Stimulated activated CD4-positive, alpha-beta T cell treated with anti-CD3 and anti-CD28 coated beads, Interleukin-15, amount 100 ng/mL, for 24 hours (primary cell): ENCODE measurements around the gene TNK1.
A peak's percentile ranks its signal among the peaks of the same experiment; 100 is the strongest.

Source experiments
- DNase-seq: peaks from one replicate; pipeline ENCODE4 v3.0.0-alpha.2; 2020

TNK1 gene

DNA sequence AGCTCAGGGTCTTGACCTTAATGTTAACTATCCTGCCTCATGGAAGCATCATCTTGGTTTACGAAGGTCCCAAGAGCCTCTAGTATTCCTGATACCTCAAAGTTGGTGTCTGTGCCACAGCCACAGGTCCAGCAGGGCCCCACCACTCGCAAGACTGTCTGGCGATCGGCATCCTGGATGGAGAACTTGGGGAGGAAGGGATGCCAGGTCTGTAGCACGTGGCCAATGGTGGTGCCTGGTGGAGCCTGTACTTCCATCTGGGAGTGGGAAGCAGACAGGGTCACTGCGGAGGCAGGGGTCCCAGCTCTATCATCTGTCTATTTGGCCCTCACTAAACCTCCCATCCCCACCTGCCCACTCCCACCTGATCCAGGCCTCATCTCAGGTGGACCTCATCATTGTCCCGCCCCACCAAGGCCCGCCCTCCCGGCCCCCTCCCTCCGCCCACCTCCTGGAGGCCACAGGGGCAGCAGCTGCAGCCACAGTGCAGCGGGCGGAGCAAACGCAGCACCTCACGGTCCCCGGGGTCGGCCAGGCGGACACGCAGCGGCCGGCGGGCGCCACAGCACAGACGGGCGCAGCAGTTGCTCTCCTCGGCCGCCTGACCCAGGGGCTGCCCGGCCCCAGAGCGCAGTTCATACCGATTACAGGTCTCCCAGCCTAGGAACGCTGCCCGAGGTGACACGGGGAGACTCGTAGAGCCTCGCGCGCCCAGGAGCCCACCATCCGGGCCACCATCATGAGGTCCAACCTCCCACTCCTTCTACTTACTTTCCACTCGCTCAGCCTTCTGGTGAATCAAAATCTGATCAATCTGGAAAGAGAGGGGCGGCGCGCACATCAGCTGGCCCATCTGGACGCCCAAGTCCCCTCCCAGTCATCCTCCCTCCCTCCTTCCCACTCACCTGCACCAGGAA is 12.1 kb downstream of the TNK1 start:
- no peak for DNase-seq

- DNase-seq: peak; percentile 77
Measured at GRCh38 chr17:7393613-7394451, 12.9 kb downstream of the TNK1 start.

DNA sequence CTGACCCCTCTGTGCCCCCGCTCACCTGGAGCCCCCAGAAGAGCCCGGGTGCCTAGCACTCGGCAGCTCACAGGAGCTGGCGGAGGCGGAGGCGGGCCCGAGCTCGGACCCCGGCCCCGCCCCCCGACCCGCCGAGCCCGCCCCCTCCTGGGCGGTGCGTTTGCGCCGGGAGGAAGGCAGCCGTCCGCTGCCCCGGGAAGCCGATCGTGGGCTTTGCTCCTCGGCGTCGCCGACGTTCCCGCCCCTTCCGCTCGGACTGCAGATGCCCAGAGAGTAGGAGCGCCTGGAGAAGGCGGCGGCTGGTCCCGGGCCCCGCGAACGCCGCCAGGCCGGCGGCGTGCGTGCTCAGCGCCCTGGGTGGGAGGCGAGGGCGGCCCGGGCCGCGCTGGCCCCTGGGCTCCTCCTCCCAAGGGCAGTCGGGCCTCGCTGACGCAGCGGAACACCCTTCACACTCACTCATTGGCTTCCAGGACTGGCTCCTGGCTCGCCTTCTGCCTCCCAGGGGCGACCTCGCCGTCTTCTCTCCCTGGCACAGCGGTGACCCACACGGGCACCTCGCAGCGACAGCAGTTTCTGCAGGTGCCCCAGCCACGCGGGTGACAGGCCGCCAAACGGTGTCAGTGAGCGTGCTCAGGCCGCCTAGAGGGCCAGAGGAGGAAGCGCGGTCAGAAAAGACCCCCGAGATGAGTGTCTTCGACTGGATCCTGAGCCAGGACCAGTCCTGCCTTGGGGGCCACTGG is 13.7 kb downstream of the TNK1 start, which contains the start of gene PLSCR3:
Gene PLSCR3, minus strand, starts transcription at position 74 of the 740 bp plus-strand sequence. CDS start 415 bp downstream, outside the sequence.
- peak; percentile 91 for DNase-seq

- no peak for DNase-seq
Measured at GRCh38 chr17:7396147-7396546, 15.3 kb downstream of the TNK1 start.

- DNase-seq: no peak
Measured at GRCh38 chr17:7398612-7399011, 17.7 kb downstream of the TNK1 start.

- peak; percentile 41 for DNase-seq
Measured at GRCh38 chr17:7403043-7403726, 22.3 kb downstream of the TNK1 start.

GRCh38 chr17:7403727-7403976 is 22.8 kb downstream of the TNK1 start:
- DNase-seq: no peak

DNA sequence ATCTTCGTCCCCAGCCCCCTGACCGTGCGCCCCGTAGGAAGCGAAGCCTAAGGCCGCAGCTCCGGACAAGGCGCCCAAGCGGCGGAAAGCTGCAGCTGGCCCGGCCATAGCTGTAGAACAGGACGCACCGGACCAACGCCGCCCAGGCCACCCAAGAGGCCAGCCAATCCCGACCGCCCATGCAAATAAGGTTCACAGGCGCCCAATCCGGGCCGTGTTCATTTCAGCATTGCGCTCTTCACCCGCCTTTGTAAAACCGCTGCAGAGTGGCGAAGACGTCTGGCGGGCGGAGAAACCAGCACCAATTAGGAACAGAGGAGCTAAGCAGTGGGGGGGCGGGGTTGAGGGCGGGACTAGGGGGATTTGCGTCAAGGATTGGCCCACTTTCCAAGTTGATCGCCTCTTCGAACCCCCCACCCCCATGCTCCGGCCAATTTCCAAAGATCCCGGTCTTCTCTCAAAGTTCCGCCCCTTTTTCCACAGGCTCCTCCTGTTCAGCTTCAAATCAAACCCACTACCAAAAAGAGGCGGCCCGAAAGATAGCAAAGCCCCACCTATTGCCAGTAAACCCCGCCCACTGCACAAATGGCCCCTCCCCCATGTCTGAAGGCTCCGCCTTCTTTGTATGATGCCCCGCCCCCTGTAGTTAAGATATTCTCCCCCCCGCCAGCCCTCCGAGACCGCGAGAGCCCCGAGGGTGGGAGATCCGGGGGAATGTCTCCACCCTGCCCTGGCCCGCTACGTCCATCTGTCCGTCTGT is 23.3 kb downstream of the TNK1 start, which contains the start of gene TMEM256:
Gene TMEM256, minus strand, starts transcription at position 121 of the 760 bp plus-strand sequence. Its CDS starts 13 bp downstream, at position 108.
- peak; percentile 97 for DNase-seq

GRCh38 chr17:7404737-7405349 is 24.0 kb downstream of the TNK1 start:
- peak; percentile 74 for DNase-seq

- DNase-seq: no peak
Measured at GRCh38 chr17:7405350-7406234, 24.7 kb downstream of the TNK1 start.

- DNase-seq: no peak
Measured at GRCh38 chr17:7406235-7406825, 25.4 kb downstream of the TNK1 start.

- DNase-seq: no peak
Measured at GRCh38 chr17:7407082-7407481, 26.2 kb downstream of the TNK1 start.

GRCh38 chr17:7407485-7408251 is 26.8 kb downstream of the TNK1 start, which contains the start of gene NLGN2:
NLGN2 (plus strand) TSS chr17:7407845; CDS start chr17:7408256, 411 bp downstream.
- DNase-seq: no peak

DNA sequence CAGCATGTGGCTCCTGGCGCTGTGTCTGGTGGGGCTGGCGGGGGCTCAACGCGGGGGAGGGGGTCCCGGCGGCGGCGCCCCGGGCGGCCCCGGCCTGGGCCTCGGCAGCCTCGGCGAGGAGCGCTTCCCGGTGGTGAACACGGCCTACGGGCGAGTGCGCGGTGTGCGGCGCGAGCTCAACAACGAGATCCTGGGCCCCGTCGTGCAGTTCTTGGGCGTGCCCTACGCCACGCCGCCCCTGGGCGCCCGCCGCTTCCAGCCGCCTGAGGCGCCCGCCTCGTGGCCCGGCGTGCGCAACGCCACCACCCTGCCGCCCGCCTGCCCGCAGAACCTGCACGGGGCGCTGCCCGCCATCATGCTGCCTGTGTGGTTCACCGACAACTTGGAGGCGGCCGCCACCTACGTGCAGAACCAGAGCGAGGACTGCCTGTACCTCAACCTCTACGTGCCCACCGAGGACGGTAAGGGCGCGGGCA is 27.4 kb downstream of the TNK1 start:
- peak; percentile 30 for DNase-seq

- no peak for DNase-seq
Measured at GRCh38 chr17:7408863-7409262, 28.0 kb downstream of the TNK1 start.

DNA sequence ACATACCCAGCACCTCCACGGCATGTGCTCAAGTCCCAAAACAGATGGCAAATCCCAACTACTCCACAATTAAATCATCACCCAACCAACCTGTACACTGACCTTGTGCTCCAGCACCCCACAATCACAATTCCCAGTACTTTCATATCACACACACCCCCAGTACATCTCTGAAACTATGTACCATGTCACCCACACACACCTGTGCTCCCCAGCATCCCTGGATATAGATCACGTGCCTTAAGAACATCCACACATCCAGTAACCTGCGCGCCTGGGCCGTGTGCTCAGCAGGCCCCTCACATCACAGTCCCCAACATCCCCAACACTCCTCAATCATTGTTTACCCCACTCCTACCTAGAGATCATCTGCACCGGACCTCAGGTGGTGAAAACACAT is 28.8 kb downstream of the TNK1 start:
- no peak for DNase-seq

DNA sequence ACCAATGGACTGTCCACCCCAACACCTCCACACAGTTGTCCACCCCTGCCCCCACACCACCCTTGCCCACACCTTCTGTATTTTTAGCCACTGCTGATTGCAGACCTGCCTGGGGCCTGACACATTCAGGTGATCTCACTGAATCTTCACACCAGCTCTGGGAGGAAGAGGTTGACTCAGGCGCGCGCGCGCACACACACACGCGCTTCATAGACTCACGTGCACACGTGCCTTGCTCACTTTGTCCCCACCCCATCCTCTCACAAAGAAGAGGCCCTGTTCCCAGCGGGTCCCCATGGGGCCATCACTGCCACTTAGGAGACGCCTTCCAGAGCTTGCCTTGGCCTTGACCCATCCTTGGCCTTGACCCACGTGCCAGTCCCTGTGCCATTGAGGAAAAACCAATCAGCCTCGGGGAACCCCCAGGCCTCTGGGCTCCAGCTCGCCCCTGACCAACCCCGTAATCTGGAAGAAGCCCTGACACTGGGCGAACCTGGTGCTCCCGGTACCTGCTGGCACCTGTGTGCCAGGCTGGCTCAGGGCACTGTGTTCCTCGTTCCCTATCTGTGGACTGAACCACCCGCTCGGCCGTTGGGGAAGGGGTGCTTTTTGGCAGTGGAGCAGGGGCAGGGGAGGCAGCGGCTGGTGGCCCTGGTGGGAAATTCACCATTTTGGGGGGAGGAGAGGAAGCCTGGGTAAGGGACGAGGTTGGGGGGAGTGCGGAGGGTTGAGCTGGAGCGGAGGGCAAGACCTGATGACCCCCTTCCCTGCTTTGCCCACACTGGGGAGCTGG is 29.9 kb downstream of the TNK1 start:
- no peak for DNase-seq

- no peak for DNase-seq
Measured at GRCh38 chr17:7411427-7411750, 30.5 kb downstream of the TNK1 start.
